ENCODE data around the gene NDST3.

The NDST3 gene

GRCh38 chr4:118034053-118034785 is at the start of gene NDST3:
NDST3 (plus strand) TSS chr4:118034486; CDS start chr4:118053911, 19,425 bp downstream.
- no peak for DNase-seq (ENCODE audit: low read depth in 2 of 2)

- no peak for DNase-seq (ENCODE audit: low read depth in 2 of 2)
Measured at GRCh38 chr4:117986321-117986720, 48.0 kb upstream of the NDST3 start.

GRCh38 chr4:117987464-117987863 is 46.8 kb upstream of the NDST3 start:
- DNase-seq (ENCODE audit: low read depth in 2 of 2): no peak

GRCh38 chr4:117996891-117997290 is 37.4 kb upstream of the NDST3 start:
- DNase-seq (ENCODE audit: low read depth in 2 of 2): no peak

GRCh38 chr4:118004088-118004487 is 30.2 kb upstream of the NDST3 start:
- DNase-seq (ENCODE audit: low read depth in 2 of 2): no peak

- no peak for DNase-seq (ENCODE audit: low read depth in 2 of 2)
Measured at GRCh38 chr4:118005883-118006282, 28.4 kb upstream of the NDST3 start.

GRCh38 chr4:118012142-118012541 is 22.1 kb upstream of the NDST3 start:
- no peak for DNase-seq (ENCODE audit: low read depth in 2 of 2)

- DNase-seq (ENCODE audit: low read depth in 2 of 2): no peak
Measured at GRCh38 chr4:118014831-118015230, 19.5 kb upstream of the NDST3 start.

- no peak for DNase-seq (ENCODE audit: low read depth in 2 of 2)
Measured at GRCh38 chr4:118018381-118019145, 15.7 kb upstream of the NDST3 start.

GRCh38 chr4:118026806-118027205 is 7.5 kb upstream of the NDST3 start:
- DNase-seq (ENCODE audit: low read depth in 2 of 2): no peak

GRCh38 chr4:118029224-118029623 is 5.1 kb upstream of the NDST3 start:
- DNase-seq (ENCODE audit: low read depth in 2 of 2): no peak

GRCh38 chr4:118032691-118033090 is 1.6 kb upstream of the NDST3 start:
- DNase-seq (ENCODE audit: low read depth in 2 of 2): no peak

- no peak for DNase-seq (ENCODE audit: low read depth in 2 of 2)
Measured at GRCh38 chr4:118033148-118034052, 886 bp upstream of the NDST3 start.

- DNase-seq (ENCODE audit: low read depth in 2 of 2): no peak
Measured at GRCh38 chr4:118035309-118035708, 1.0 kb downstream of the NDST3 start.

GRCh38 chr4:118036336-118036735 is 2.0 kb downstream of the NDST3 start:
- no peak for DNase-seq (ENCODE audit: low read depth in 2 of 2)

- no peak for DNase-seq (ENCODE audit: low read depth in 2 of 2)
Measured at GRCh38 chr4:118037955-118038354, 3.7 kb downstream of the NDST3 start.

GRCh38 chr4:118046323-118046722 is 12.0 kb downstream of the NDST3 start:
- no peak for DNase-seq (ENCODE audit: low read depth in 2 of 2)

- no peak for DNase-seq (ENCODE audit: low read depth in 2 of 2)
Measured at GRCh38 chr4:118047043-118047442, 12.8 kb downstream of the NDST3 start.

GRCh38 chr4:118058955-118059354 is 24.7 kb downstream of the NDST3 start:
- DNase-seq (ENCODE audit: low read depth in 2 of 2): no peak

- DNase-seq (ENCODE audit: low read depth in 2 of 2): no peak
Measured at GRCh38 chr4:118059397-118059796, 25.1 kb downstream of the NDST3 start.

- peak in 1 of 2 donors; percentile 0 for DNase-seq (ENCODE audit: low read depth in 2 of 2)
Measured at GRCh38 chr4:118076958-118077766, 42.9 kb downstream of the NDST3 start.
